ENCODE data around the gene TBC1D5.
"Not testable (repeated sequence)": the region's sequence is repeated elsewhere in the genome, so short reads cannot be mapped to it uniquely, and the experiment has no call there.

GRCh38 chr3:17648630-17649355, 93.6 kb downstream of the TBC1D5 start:
- not testable (repeated sequence) for TF ChIP-seq FOXP2 (optimal IDR thresholded peaks at IDR 0.05; ENCODE audit: control extremely low read depth, extremely low read length, insufficient read depth); POLR2AphosphoS5 (IDR thresholded peaks at IDR 0.05; ENCODE audit: borderline replicate concordance, low read depth, low read length); EZH2 (IDR thresholded peaks at IDR 0.05)
